ENCODE data around the gene TRMT1L. TPM values are rescaled to one million over a fixed set of nuclear protein-coding genes. Genes with fewer than 3 reads are reported as not detected.

TRMT1L gene
- total RNA-seq, 2 donors from 2014 or later: 23.7 to 30.2 TPM

DNA sequence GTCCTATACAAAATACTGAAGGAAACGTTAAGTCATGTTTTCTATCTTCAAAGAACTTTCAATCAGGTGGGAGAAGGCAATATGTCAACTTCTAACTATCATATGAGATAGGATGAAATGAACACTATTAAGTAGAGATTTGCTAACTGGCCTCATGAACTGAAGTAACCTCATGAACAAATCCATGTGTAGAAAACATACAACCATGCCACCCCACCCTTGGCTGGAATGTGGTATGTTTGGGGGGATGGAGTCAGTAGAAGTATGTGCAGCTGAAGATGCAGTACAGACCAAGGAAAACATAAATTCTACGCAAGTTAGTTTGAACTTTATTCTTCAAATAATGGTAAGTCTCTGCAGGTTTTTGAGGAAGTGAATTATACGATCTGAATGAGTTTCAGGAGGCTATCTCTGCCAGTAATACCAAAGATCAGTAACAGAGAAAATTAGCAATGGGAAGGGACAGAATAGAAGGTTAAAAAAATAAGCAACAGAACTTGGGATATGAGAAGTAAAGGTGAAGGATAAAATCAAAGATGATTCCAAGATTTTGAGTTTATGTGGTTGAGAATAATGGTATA lies 4.5 kb downstream of the TRMT1L start:
- Mint-ChIP-seq H3K36me3 (ENCODE audit: low read depth) (peaks cover 50% of the 10 kb centered on the region), H3K9me3 (no peaks in the 10 kb centered on the region), H3K27ac (no peak overlapping the region), H3K4me3 (no peak overlapping the region), H3K4me1 (peaks cover 13% of the 10 kb centered on the region), H3K27me3 (no peaks in the 10 kb centered on the region)
- ATAC-seq (replicated peaks): no peak

GRCh38 chr1:185151215-185151614 lies 5.5 kb downstream of the TRMT1L start:
- Mint-ChIP-seq H3K27ac (no peak overlapping the region), H3K4me3 (no peak overlapping the region), H3K4me1 (peaks cover 13% of the 10 kb centered on the region), H3K27me3 (no peaks in the 10 kb centered on the region), H3K9me3 (no peaks in the 10 kb centered on the region), H3K36me3 (ENCODE audit: low read depth) (peaks cover 57% of the 10 kb centered on the region)
- ATAC-seq (replicated peaks): no peak

DNA sequence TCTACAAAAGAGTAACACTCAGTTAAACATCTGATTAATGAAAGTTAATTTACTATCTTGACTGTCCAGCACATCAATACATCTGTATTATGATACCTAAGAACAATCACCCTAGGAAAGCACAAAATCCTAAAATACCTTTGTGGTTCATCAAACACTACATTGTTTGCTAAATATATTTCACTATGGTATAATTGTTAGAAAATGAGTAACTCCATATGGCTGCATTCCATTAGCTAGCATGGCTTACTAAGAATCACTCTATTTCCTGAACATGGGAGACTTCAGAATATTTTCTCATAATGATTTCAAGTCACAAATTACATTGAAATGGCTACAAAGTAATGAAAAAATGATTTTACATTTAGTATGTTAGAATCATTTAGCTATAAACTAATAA lies 12.5 kb downstream of the TRMT1L start:
- Mint-ChIP-seq H3K4me1 (no peaks in the 10 kb centered on the region), H3K27me3 (no peaks in the 10 kb centered on the region), H3K36me3 (ENCODE audit: low read depth) (peaks cover 89% of the 10 kb centered on the region), H3K27ac (no peak overlapping the region), H3K4me3 (no peak overlapping the region), H3K9me3 (no peaks in the 10 kb centered on the region)
- no peak for ATAC-seq (replicated peaks)

DNA sequence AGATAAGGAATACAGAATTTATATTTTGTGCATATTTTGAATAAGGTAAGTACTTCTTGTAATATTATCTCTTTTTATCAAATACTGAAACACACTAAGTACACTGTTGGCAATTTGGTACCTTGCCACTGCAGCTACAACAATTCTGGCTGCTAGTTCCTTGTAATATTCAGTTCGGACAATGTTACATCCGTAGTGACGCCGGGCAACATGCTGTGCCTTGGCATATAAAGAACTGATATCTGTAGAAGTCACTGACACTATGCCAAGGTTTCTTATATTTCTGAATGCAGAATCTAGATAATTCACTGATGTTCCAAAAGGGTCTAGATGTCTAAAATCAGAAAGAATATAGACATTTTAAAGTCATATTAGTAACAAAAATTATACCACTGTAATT lies 17.5 kb downstream of the TRMT1L start:
- no peaks in the 10 kb centered on the region for H3K9me3 Mint-ChIP-seq
- ATAC-seq (replicated peaks): no peak
- H3K4me1 Mint-ChIP-seq: no peaks in the 10 kb centered on the region
- no peak overlapping the region for H3K27ac Mint-ChIP-seq
- H3K4me3 Mint-ChIP-seq: no peak overlapping the region
- H3K36me3 Mint-ChIP-seq (ENCODE audit: low read depth): peaks cover 85% of the 10 kb centered on the region
- H3K27me3 Mint-ChIP-seq: no peaks in the 10 kb centered on the region

GRCh38 chr1:185137896-185138545 lies 18.7 kb downstream of the TRMT1L start:
- H3K27me3 Mint-ChIP-seq: no peaks in the 10 kb centered on the region
- H3K9me3 Mint-ChIP-seq: no peaks in the 10 kb centered on the region
- H3K4me1 Mint-ChIP-seq: no peaks in the 10 kb centered on the region
- ATAC-seq (replicated peaks): no peak
- H3K4me3 Mint-ChIP-seq: no peak overlapping the region
- no peak overlapping the region for H3K27ac Mint-ChIP-seq
- peaks cover 87% of the 10 kb centered on the region for H3K36me3 Mint-ChIP-seq (ENCODE audit: low read depth)

- Mint-ChIP-seq H3K4me1 (no peaks in the 10 kb centered on the region), H3K27me3 (no peaks in the 10 kb centered on the region), H3K9me3 (peaks cover 4% of the 10 kb centered on the region), H3K27ac (no peak overlapping the region), H3K36me3 (ENCODE audit: low read depth) (peaks cover 98% of the 10 kb centered on the region), H3K4me3 (no peak overlapping the region)
- ATAC-seq (replicated peaks): no peak
These were observed 24.2 kb downstream of the TRMT1L start for GRCh38 chr1:185132534-185132933.

GRCh38 chr1:185129708-185130107 lies 27.0 kb downstream of the TRMT1L start:
- Mint-ChIP-seq H3K9me3 (peaks cover 4% of the 10 kb centered on the region), H3K27ac (no peak overlapping the region), H3K36me3 (ENCODE audit: low read depth) (peaks cover 98% of the 10 kb centered on the region), H3K27me3 (no peaks in the 10 kb centered on the region), H3K4me1 (no peaks in the 10 kb centered on the region), H3K4me3 (no peak overlapping the region)
- ATAC-seq (replicated peaks): no peak

- no peaks in the 10 kb centered on the region for H3K4me1 Mint-ChIP-seq
- no peaks in the 10 kb centered on the region for H3K36me3 Mint-ChIP-seq (ENCODE audit: low read depth)
- H3K4me3 Mint-ChIP-seq: no peak overlapping the region
- no peaks in the 10 kb centered on the region for H3K27me3 Mint-ChIP-seq
- no peak for ATAC-seq (replicated peaks)
- peaks cover 5% of the 10 kb centered on the region for H3K9me3 Mint-ChIP-seq
- no peak overlapping the region for H3K27ac Mint-ChIP-seq
These were observed 44.4 kb downstream of the TRMT1L start for GRCh38 chr1:185112356-185112755.

DNA sequence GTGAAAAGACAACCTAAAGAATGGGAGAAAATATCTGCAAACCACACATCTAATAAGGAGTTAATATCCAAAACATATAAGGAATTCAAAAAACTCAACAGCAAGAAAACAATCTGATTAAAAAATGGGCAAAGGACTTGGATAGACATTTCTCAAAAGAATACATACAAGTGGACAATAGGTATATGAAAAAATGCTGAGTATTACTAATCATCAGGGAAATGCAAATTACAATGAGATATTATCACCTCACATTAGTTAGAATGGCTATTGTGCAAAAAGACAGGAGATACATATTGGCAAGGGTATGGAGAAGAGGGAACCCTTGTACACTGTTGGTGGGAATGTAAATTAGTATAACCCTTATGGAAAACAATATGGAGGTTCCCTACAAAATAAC lies 44.9 kb downstream of the TRMT1L start:
- Mint-ChIP-seq H3K9me3 (peaks cover 5% of the 10 kb centered on the region), H3K4me3 (no peak overlapping the region), H3K4me1 (no peaks in the 10 kb centered on the region), H3K27me3 (no peaks in the 10 kb centered on the region), H3K27ac (no peak overlapping the region), H3K36me3 (ENCODE audit: low read depth) (no peaks in the 10 kb centered on the region)
- ATAC-seq (replicated peaks): no peak

- Mint-ChIP-seq H3K4me1 (no peaks in the 10 kb centered on the region), H3K9me3 (peaks cover 12% of the 10 kb centered on the region), H3K4me3 (no peak overlapping the region), H3K27ac (no peak overlapping the region), H3K36me3 (ENCODE audit: low read depth) (no peaks in the 10 kb centered on the region), H3K27me3 (no peaks in the 10 kb centered on the region)
- ATAC-seq (replicated peaks): no peak
These were observed 46.6 kb downstream of the TRMT1L start for GRCh38 chr1:185110145-185110544.

DNA sequence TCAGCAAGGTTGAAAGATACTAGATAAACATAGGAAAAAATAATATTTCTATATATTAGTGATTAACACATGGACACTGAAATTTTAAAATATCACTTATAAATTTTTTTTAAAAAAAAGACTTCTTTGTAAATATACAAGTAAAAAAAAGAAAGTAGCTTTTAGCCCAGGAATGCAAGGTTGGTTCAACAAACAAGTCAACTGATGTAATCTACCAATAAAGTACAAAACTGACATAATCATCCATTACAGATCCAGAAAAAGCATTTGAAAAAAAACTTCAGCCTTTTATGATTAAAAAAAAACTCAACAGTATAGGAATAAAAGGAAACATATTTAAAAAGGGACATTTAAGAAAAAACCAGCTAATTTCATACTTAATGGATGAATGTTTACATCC lies 48.4 kb downstream of the TRMT1L start:
- Mint-ChIP-seq H3K4me3 (no peak overlapping the region), H3K36me3 (ENCODE audit: low read depth) (peaks cover 9% of the 10 kb centered on the region), H3K9me3 (peaks cover 12% of the 10 kb centered on the region), H3K27ac (no peak overlapping the region), H3K27me3 (no peaks in the 10 kb centered on the region), H3K4me1 (no peaks in the 10 kb centered on the region)
- ATAC-seq (replicated peaks): no peak

DNA sequence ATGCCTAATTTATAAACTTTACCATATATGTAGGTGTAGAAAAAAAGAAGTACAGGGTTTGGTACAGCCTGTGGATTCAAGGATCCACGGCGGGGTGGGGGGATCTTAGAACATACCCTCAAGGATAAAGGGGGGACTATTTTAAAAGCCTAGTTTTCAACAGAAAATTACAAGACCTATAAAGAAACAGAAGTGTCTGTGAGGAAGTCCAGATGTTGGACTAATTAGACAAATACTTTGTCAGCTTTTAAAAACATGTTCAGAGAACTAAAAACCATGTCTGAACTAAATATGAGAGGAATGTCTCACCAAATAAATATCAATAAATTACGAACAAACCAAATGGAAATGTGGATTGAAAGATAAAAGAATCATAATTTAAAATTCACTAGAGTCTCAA lies 51.6 kb downstream of the TRMT1L start:
- no peak overlapping the region for H3K4me3 Mint-ChIP-seq
- peaks cover 12% of the 10 kb centered on the region for H3K9me3 Mint-ChIP-seq
- peaks cover 35% of the 10 kb centered on the region for H3K36me3 Mint-ChIP-seq (ENCODE audit: low read depth)
- no peaks in the 10 kb centered on the region for H3K27me3 Mint-ChIP-seq
- no peaks in the 10 kb centered on the region for H3K4me1 Mint-ChIP-seq
- no peak overlapping the region for H3K27ac Mint-ChIP-seq
- no peak for ATAC-seq (replicated peaks)

GRCh38 chr1:185104083-185104482 lies 52.7 kb downstream of the TRMT1L start:
- peaks cover 7% of the 10 kb centered on the region for H3K9me3 Mint-ChIP-seq
- ATAC-seq (replicated peaks): no peak
- no peaks in the 10 kb centered on the region for H3K4me1 Mint-ChIP-seq
- H3K27ac Mint-ChIP-seq: no peak overlapping the region
- H3K27me3 Mint-ChIP-seq: no peaks in the 10 kb centered on the region
- H3K36me3 Mint-ChIP-seq (ENCODE audit: low read depth): peaks cover 45% of the 10 kb centered on the region
- no peak overlapping the region for H3K4me3 Mint-ChIP-seq

- Mint-ChIP-seq H3K4me3 (no peak overlapping the region), H3K4me1 (peaks cover 5% of the 10 kb centered on the region), H3K36me3 (ENCODE audit: low read depth) (peaks cover 94% of the 10 kb centered on the region), H3K27ac (peak overlapping the region; percentile 19), H3K27me3 (no peaks in the 10 kb centered on the region), H3K9me3 (no peaks in the 10 kb centered on the region)
- ATAC-seq (replicated peaks): no peak
These were observed 60.2 kb downstream of the TRMT1L start for GRCh38 chr1:185096531-185096930.

GRCh38 chr1:185094761-185095160 lies 62.0 kb downstream of the TRMT1L start:
- Mint-ChIP-seq H3K4me1 (peaks cover 5% of the 10 kb centered on the region), H3K4me3 (no peak overlapping the region), H3K9me3 (no peaks in the 10 kb centered on the region), H3K27me3 (no peaks in the 10 kb centered on the region), H3K36me3 (ENCODE audit: low read depth) (peaks cover 91% of the 10 kb centered on the region), H3K27ac (no peak overlapping the region)
- no peak for ATAC-seq (replicated peaks)
